Limb (tissue), 2 donors: ENCODE measurements around the gene GAN.
"Not testable (repeated sequence)": the region's sequence is repeated elsewhere in the genome, so short reads cannot be mapped to it uniquely, and the experiment has no call there.

Experiments used
- DNase-seq, 2 donors: peaks; one replicate each; pipeline ENCODE4 v3.0.0-alpha.2; 2016; ENCODE audit errors: extremely low spot score in 2 of 2

Gene GAN

DNA sequence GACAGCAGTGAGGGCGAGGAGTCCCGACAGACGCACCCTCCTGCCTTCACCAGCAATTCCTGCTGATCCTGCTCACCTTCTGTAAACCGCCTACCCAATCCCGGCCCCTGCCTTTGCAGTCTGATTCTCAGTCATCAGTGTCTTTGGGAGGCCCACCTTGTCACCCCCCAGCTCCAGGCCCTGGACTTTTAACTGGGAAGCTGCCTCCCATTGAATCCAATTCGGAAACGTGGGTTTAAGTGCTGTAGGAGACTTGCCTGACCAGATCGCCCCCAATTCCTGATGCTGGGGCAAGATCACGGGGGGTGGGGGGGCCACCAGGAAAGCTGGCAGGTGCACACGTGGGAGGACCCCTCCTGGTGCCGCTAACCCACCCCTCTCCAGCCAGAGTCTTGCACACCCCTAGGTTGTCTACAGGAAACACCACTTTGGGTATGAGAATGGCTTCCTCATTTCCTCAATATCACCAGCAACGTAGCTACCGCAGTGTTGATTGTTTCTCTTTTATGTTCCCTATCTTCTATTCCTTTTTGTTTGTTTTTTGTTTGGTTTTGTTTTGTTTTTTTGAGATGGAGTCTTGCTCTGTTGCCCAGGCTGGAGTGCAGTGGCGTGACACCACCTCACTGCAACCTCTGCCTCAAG, 83.2 kb downstream of the GAN start:
- DNase-seq, result no peak

DNA sequence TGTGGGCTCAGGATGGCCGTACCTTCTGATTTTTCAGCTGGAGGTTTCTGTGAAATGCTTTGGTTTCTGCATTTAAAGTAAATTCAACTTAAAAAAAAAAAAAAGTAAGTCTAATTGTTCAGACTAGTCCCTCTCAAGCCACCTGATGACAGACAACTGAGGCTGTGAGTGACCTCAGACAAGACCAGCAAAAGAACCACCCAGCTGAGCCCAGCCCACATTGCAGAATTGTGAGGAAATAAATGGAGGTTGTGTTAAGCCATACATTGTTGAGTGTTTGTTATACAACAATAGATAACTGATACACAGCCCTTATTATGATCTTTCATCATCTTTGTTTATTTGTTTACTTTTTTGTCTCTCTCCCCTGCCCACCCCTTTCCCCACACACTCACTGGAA, 85.1 kb downstream of the GAN start:
- DNase-seq, result no peak

DNA sequence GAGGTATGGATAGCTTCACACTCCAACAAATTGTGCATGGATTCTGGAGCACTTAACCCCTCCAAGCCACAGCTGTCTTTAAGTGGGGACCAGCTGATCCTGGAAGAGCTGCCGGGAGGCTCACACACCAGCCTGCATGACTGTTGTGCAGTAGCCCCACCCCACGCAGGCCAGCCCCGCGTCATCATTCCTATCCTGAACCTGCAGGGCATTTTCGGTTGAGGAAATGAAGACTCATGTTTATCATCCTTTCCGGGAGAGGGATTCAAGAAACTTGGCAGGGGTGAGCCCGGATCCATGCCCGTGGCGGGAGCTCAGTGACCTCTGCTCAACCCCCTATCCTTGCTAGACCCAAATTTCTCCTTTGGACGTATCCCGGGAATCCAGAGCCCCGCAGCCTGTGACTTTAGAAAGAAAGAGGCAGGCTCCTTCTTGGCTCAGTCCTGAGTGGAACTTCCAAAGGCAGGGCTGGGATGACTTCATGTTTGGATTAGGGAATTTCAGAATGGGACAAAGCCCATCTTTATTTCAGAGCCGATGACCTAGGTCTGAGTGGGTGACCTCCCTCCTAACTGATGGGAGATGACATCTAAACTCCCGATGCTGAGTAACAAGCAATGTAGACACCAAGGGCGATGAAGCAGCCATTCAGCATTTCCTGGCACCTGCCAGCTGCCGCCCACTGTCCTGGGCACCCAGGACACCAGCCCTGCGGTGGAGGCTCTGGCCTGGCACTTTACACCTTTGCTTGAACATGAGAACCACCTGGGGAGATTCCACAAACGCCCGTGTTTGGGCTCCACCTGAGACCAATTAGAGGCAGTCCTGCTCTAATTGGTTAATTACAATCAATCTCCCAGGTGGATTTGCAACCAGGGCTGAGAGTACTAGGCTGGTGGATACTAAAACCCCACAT, 86.5 kb downstream of the GAN start:
- DNase-seq, result no peak

DNA sequence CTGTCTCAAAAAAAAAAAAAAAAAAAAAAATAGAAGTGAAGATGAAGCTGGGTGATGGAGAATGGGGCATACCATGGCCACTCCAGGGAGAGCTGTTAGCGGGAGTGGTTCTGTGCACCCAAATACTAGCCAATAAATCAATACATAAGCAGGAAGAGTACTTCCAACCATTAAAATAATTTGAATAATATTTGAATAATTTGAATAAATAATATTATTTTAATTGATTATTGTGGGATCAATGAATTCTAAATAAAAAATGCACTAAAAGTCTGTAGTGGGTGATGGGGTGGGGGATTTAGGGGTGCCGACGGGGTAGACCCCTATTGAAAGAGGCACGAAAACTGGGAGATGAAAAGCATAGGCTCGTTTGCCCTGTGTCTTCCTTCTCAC, 88.4 kb downstream of the GAN start:
- DNase-seq, result no peak

DNA sequence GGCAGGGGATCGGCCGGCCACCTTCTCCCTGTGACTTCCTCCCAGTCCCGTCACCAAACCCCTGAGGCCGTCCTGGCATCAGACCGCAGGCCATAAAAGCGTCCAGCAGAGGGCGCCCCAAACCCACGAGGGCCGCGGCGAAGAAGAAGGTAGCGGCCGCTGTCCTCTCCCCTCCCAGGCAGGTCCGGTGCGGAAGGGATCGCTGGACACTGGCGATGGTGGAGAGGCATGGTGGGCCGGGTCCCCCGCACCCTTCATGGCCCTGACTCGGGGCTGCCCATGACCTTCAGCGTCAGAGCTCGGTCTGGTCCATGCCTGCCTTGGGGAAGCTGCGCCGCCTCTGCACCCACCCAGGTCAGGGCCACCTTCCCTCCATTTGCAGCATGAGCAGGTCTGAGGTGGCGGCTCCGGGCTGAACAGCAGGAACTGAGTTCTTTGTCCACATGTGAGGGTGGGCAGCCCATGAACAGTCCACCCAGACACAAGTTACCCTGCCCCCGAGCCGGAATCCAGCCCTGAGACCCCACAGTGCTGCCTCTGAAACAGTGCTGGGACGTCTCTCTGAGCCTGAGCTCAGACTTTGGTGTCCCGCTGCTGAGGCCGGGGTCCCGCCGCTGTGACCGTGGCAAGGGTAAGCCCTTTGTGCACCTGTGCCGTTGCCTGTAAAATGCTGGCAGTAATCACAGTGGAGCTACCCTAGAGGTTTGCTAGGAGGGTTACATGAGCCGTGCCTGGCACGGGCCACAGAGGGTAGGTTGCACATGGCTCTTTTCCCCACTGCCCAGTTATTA, 89.0 kb downstream of the GAN start:
- DNase-seq, result peak; percentile 69 to 90

DNA sequence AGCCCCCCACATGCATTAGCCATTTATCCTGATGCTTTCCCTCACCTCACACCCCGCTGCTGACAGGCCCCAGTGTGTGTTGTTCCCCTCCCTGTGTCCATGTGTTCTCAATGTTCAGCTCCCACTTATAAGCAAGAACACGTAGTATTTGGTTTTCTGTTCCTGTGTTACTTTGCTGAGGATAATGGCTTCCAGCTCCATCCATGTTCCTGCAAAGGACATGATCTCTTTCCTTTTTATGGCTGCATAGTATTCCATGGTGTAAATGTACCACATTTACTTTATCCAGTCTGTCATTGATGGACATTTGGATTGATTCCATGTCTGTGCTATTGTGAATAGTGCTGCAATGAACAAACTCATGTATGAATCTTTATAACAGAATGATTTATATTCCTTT, 90.2 kb downstream of the GAN start:
- DNase-seq, result not testable (repeated sequence)

DNA sequence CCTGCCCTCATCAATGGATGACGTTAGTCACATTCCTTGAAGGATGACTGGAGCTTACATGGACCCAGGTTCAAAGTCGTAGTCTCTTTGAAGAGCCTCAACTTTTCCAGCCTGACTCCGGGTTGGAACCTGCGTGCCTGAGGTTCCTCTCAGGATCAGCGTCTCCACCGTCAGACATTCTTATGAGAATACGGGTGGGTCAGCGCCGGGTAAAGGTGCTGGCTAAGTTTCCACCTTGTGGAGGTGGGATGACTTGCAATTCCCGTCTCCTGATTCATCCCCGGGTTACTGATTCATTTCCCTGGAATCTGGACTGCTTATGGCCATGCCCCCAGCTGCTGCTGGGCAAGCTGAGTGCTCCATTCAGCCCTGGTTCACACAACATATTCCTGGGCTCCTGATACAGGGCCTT, 90.9 kb downstream of the GAN start:
- no peak for DNase-seq

DNA sequence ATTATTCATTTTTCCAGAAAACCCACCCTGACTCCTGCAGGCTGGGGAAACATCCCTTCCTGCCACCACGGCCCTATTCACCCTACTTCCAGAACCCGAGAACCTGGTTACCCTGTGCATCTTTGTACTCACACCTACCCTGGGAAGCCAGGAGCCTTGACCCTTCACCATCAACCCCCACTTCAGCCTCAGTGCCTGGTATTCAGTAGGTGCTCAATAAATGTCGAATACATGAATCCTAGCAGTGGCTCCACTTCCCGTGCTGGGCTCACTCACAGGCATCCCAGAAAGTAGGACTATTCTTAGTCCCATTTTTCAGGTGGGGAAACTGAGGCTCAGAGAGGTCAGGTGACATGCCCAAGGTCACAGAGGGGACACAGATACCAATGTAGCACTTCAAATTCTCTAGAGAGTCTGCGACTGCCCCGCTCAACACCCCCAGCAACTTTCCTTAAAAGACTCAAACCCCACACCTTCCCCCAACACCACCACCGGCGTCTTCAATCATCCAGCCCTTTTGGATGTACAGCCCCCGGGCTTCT, 93.7 kb downstream of the GAN start:
- no peak for DNase-seq

DNA sequence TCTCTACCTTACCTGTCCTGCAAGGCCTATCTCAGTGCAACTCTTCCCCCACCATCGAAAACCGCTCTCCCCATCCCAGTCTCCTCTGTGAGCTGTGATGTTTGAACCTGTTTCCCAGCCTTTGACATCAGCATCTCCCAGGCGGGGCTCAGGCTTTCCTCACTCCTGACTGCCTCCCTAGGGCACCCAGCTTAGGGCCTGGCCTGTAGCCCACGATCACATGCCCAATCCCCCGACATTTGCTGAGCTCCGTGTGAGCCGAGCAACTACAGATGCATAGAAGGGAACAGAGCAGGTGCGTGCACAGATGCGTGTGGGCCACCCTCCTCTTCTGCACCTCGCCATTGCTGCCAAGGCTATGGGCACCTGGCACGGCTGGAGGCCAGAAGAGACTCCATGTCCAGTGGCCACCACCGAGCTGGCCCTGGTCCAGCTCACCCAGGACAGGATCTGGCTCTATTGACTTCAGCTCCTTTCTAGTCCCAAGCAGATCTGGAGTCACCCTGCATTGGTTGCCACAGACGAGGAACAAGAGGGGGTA, 94.3 kb downstream of the GAN start:
- DNase-seq, result no peak

DNA sequence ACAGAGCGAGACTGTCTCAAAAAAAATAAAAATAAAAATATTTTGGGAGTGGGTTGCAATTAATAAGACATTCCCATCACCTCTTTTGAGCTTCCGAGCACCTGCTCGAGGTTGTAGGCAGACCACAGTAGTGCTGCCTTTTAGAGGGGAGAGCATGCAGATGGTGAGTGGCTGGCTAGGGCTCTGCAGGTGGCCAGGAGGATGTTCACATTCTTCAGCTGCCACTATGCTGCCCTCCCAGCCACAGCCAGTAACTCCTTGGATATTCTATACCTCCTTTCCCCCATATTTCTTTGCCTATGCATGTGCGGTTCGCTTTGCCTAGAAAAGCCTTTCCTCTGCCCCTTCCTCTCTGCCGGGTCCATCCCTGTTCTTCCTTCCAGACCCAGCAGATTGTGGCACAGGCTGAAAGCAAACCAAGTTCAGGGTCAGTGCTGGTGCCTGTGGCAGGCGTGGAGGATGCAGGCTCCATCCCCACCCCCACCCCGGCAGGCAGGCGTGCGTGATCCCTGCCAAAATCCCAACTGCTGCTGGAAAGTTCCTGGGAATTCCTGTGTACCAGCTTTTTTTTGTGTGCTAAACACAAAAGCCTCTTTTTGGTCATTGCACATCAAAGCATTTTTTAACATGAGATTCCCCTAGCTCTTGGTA, 96.0 kb downstream of the GAN start:
- DNase-seq, result no peak

DNA sequence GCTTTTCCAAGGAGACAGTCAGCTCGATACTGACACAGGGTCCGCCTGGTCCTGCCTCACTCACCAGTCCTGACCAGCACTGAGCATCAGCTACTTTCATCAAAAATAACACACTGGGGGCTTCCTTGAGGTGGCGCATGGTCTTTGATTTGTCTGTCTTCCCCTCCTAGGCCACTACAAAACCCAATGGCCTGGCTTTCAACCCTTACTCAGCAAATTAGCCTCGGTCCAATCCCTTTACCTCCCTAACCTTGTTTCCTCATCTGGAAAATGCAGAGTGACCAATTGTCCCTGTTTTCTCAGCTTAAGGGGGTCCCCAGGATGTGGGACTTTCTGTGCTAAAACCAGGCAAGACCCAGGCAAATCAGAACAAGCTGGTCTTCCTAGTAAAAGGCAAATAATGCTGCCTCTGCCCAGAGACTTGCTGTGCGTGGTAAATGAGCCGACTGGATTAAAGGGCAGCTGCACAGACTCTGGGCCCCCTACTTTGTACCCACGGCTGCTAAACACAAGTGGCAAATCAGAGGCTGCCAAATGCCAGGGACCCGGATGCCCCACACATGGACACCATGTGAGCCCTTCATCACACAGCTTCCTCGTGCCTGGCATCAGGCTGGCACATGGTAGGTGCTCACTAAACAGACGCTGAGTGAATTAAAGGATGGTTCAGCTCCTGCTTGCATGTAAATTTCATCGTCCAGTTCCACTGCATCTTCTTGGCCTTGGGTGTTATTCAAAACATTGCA, 98.7 kb downstream of the GAN start:
- no peak for DNase-seq

DNA sequence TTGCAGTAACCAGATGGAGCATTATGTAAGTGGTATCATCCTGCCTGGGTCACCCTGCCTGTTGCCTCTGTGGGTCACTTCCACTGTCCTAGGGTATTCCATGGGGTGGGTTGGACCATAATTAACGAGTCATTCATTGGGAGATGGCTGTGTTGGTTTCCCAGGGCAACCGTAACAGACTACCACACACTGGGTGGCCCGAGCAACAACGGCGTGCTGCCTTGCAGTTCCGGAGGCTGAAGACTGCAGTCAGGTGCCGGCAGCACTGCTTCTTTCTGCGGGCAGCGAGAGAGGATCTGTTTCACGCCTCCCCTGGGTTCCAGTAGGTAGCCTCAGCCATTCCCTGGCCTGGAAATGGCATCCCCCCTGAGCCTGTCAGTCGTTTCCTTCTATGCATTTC, 101.0 kb downstream of the GAN start:
- DNase-seq, result peak in 1 of 2 donors; percentile 51

DNA sequence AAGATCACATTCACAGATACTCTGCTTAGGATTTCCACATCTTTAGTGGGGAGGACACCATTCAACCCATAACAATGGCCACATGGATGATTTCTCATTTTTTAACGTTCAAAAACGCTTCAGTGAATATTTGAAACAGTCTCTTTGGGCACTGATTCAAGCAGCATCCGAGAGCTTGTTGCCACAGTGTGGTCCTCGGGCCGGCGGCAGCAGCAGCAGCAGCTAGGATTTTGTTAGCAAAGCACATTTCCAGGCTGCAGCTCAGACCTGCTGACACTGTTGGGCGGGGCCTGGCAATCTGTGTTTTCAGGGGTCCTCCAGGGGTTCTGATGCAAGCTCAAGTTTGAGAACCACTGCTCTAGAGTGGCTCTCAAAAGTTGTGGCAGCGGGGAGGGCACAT, 102.0 kb downstream of the GAN start:
- no peak for DNase-seq

DNA sequence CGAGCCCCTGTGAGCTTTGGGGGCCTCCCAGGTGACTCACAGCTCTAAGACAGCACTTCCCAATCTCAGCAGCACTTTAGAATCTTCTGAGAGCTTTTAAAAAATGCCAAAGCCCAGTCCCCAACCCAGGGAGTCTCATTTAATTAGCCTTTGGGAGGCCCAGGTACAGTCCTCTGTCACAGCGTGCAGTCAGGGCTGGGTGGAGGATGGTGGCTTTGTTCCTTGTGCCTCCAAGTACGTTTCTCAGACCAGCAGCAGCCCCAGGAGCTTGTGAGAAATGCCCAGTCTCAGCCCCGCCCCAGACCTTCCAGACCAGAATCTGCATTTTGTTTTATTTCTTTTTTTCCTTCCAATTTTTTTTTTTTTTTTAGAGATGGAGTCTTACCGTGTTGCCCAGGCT, 102.4 kb downstream of the GAN start:
- DNase-seq, result no peak

DNA sequence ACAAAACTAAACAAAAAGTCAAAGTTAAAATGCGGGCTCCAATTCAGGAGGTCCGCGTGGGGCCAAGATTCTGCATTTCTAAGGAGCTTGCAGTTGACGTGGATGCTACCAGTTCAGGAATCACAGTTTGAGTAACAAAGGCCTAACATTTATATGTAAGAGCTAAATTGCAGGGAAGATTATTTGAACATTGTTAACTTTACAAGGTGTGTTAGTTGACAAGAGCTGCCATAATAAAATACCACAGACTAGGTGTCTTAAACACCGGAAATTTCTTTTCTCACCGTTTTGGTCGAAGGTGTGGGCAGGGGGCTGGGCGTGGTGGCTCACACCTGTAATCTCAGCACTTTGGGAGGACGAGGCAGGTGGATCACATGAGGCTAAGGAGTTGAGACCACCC, 105.0 kb downstream of the GAN start:
- no peak for DNase-seq

DNA sequence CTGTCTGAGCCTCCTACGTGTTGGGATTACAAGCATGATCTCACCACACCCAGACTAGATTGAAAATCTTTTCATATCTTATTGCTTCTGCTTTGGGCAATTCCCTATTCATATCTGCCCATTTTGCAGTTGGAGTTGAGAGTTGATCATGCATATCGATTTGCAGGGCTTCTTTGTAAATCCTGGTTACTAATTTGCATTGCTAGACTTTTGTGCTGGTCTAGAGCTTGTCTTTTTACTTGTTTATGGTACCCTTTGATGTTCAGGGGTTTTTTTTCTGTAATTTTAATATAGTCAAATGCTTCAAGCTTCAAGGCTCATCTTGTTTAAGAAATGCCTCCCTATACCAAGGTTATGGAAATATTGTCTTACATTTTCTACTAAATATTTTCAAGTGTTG, 106.4 kb downstream of the GAN start:
- no peak for DNase-seq

DNA sequence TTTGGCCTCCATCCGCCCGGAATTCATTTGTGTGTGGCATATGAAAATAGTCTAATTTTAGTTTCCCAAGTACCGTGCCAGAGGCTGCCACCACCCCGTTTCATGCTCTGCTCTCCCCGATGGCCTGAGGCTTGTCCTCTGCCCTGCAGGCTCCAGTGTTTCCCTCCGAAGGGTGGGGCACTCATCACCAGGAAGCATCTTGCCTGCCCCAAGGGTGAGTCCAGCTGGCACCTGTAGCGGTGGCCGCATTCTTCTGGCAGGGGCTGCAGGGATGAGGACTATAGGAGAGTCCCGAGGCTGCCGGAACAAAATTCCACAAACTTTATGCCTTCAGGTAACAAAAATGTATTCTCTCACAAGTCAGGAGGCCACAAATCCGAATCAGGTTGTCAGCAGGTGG, 106.8 kb downstream of the GAN start:
- no peak for DNase-seq

DNA sequence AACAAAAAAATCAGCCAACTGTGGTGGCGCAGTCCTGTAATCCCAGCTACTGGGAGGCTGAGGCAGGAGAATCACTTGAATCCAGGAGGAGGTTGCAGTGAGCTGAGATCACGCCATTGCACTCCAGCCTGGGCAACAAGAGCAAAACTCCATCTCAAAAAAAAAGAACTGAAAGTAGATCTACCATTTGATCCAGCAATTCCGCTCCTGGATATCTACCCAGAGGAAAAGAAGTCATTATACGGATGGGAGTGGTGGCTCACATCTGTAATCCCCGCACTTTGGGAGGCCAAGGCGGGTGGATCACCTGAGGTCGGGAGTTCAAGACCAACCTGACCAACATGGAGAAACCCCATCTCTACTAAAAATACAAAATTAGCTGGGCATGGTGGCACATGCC, 107.4 kb downstream of the GAN start:
- DNase-seq, result not testable (repeated sequence)

DNA sequence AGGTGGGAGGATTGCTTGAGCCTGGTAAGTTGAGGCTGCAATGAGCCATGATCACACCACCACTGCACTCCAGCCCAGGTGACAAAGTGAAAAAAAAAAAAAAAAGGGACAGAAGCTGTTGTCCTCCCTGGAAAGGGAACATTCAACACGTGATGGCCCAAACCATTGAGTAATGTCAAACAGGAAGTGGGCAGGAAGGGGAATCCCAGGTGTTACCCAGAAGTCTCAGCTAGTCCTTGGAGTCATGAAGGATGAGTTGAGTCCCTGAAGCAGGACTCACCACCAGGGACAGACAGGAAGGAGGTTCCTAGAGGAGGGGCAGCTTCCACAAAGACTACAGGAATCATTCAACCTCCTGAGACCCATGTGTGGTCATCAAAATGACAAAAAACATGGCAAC, 110.0 kb downstream of the GAN start:
- no peak for DNase-seq

DNA sequence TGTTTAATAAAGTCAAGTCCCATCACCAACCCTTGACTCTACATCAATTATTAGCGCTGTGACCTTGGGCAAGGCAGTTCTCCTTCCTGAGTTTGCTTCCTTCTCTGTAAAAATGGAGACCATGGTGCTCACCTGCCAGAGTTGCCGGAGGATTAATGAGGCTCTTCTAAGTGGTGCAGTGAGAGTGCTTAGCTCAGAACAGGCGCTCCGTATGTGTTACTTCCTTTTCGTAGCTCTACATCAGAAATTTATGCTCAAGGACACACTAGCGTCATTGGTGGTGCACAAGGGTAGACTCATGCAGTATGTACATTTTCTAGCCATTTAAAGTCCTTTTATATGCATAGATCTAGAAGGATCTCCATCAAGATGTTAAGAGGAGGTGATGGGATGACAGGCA, 112.5 kb downstream of the GAN start:
- no peak for DNase-seq
